Vagina (tissue), 2 donors: Measurements from ENCODE around the gene AFAP1. TPM values are rescaled to one million over a fixed set of nuclear protein-coding genes. Genes with fewer than 3 reads are reported as not detected.
A peak's percentile ranks its signal among the peaks of the same experiment; 100 is the strongest.

Experiments
- DNase-seq, 2 donors: peaks; one replicate each; pipeline ENCODE4 v3.0.0-alpha.2; 2017; ENCODE audit errors: extremely low spot score in 2 of 2
- H3K27ac ChIP-seq: fragments of 200-600 bp; sonication (generic); one replicate; pipeline ENCODE4 v1.5.1; 2019
- H3K27me3 ChIP-seq: fragments of 200-600 bp; sonication (generic); one replicate; pipeline ENCODE4 v1.5.1; 2019
- H3K36me3 ChIP-seq, 2 donors: fragments of 200-600 bp; sonication (generic); one replicate each; pipeline ENCODE4 v1.5.1; 2017 to 2019
- H3K4me1 ChIP-seq: fragments of 200-600 bp; sonication (generic); one replicate; pipeline ENCODE4 v1.5.1; 2019
- H3K4me3 ChIP-seq, 2 donors: fragments of 200-600 bp; sonication (generic); 1 replicate in 1 of 2; 2 replicates in 1 of 2; pipeline ENCODE4 v1.5.1; 2016 to 2019
- H3K9me3 ChIP-seq: fragments of 200-600 bp; sonication (generic); one replicate; pipeline ENCODE4 v1.5.1; 2019
- POLR2A ChIP-seq, 2 donors: fragments of 450-650 bp; IDR thresholded peaks; one replicate each; pipeline ENCODE4 v1.6.1; 2017; ENCODE audit warnings: antibody characterized with exemption in 2 of 2, mild to moderate bottlenecking in 2 of 2, moderate library complexity in 2 of 2
- POLR2AphosphoS5 ChIP-seq, 2 donors: sonication (generic); formaldehyde crosslinking; IDR thresholded peaks; one replicate each; pipeline ENCODE4 v1.9.0; 2017; ENCODE audit warnings: antibody characterized with exemption in 2 of 2, mild to moderate bottlenecking in 2 of 2, low read depth in 1 of 2; ENCODE audit not compliant: insufficient read depth in 1 of 2
- intact Hi-C: fragments of 100-400 bp; cut with DNase I; formaldehyde crosslinking; loops from one replicate; pipeline ENCODE4 v1.15.1; 2023
- total RNA-seq: library from RNA; depleted of rRNA; stranded (reverse); fragments of >200 nt; gene quantifications from one replicate; pipeline ENCODE4 v1.2.3, GENCODE V29; 2016
- TF ChIP-seq, protein P1 (sequence below), 3 experiments: fragments of 450-650 bp in 2 of 3; fragments of 200-600 bp in 1 of 3; sonication (generic) in 1 of 3; IDR thresholded peaks; one replicate each; pipeline ENCODE4 v1.5.1; 2017 to 2019; ENCODE audit warnings: antibody characterized with exemption in 3 of 3, mild to moderate bottlenecking in 2 of 3, moderate library complexity in 2 of 3

The AFAP1 gene
- total RNA-seq, 1 donor from 2014 or later, result 20.4 TPM

DNA sequence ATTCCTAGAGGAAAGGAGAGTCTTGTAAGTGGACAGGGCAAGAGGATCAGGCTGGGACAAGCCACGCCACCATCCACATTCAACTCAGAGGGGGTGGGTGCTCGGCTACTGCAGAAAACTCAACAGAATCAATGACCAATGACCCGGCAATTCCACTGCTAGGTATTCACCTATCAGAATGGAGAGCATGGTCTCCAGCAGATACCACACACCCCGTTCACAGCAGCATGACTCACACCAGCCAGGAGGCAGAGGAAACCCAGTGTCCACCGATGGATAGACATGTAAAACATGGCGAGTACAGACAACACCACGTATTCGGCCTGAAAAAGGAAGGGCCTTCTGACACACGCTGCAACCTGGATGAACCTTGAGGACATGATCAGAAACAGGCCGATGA is 175.9 kb downstream of the AFAP1 start:
- DNase-seq, result no peak
- no peaks in the 10 kb centered on the region for H3K9me3 ChIP-seq
- H3K27me3 ChIP-seq, result no peaks in the 10 kb centered on the region
- H3K4me3 ChIP-seq, result no peak overlapping the region
- intact Hi-C loops, result loop anchor here (5.0 kb wide), 1 partner anchor 39 kb away; no protein-coding TSS in a partner anchor
- no peaks in the 10 kb centered on the region for H3K4me1 ChIP-seq
- peaks cover 0 to 43% of the 10 kb centered on the region in 2 donors for H3K36me3 ChIP-seq
- TF ChIP-seq POLR2A (IDR thresholded peaks at IDR 0.05) (no peak), POLR2AphosphoS5 (IDR thresholded peaks at IDR 0.05; ENCODE audit: insufficient read depth in 1 of 2, low read depth in 1 of 2) (no peak)
- TF ChIP-seq, protein P1, sequence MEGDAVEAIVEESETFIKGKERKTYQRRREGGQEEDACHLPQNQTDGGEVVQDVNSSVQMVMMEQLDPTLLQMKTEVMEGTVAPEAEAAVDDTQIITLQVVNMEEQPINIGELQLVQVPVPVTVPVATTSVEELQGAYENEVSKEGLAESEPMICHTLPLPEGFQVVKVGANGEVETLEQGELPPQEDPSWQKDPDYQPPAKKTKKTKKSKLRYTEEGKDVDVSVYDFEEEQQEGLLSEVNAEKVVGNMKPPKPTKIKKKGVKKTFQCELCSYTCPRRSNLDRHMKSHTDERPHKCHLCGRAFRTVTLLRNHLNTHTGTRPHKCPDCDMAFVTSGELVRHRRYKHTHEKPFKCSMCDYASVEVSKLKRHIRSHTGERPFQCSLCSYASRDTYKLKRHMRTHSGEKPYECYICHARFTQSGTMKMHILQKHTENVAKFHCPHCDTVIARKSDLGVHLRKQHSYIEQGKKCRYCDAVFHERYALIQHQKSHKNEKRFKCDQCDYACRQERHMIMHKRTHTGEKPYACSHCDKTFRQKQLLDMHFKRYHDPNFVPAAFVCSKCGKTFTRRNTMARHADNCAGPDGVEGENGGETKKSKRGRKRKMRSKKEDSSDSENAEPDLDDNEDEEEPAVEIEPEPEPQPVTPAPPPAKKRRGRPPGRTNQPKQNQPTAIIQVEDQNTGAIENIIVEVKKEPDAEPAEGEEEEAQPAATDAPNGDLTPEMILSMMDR (IDR thresholded peaks at IDR 0.05), result no peak
- no peak overlapping the region for H3K27ac ChIP-seq

DNA sequence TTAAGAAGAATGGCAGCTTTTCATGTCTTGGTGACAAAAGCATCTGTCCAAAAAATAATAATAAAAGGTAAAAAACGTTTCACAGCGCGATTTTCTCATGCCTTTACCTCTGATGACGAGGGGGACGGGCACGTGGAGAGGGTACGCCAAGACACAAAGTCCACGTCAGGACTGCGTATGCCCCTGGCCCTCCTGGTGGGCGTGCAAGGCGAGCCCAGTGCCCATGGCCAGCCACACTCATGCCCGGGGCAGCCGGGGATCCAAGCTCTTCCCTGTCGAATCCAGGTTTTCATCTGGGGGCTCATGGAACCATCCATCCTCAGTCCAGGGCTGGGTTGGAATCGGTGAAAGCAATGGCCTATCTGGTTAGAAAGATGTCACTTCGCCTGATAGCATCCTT is 176.6 kb downstream of the AFAP1 start:
- Histone ChIP-seq H3K27me3 (no peaks in the 10 kb centered on the region), H3K27ac (no peak overlapping the region), H3K4me3 (no peak overlapping the region), H3K4me1 (peaks cover 6% of the 10 kb centered on the region), H3K9me3 (no peaks in the 10 kb centered on the region), H3K36me3 (peaks cover 0 to 36% of the 10 kb centered on the region in 2 donors)
- TF ChIP-seq POLR2AphosphoS5 (IDR thresholded peaks at IDR 0.05; ENCODE audit: insufficient read depth in 1 of 2, low read depth in 1 of 2) (no peak), POLR2A (IDR thresholded peaks at IDR 0.05) (no peak)
- TF ChIP-seq, protein P1 (IDR thresholded peaks at IDR 0.05), result no peak
- intact Hi-C loops, result loop anchor here (5.0 kb wide), 1 partner anchor 39 kb away; no protein-coding TSS in a partner anchor
- DNase-seq, result no peak

DNA sequence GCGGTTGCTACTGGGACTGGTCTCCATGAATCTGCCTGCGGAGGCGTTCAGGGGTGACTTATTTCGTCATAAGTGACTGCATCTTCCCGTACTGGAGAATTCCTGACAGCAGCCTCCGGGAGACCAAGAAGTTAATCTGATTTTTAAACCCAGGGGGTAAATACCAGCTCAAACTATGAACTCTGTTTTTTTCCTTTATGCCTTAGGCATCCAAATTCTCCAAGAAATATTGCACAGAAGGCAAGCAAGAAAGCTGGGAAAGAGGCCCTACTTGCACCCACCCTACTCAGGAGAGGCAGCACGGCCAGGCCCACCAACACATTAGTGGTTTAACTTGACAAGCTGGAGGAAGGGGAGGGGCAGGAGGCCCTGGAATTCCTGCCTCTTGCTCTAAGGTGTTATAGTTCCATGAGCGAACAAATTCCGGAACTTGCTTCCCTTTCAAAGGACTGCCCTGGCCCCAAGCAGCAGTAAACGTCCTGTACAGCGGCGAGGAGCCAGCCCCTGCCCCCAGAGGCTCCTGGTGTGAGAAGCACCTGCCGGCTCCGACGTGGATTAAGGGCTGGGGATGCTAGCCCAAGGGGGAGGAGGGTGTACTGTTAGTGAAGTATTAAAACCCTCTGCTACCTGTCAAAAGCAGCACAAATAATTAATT is 177.2 kb downstream of the AFAP1 start:
- DNase-seq, result no peak
- Histone ChIP-seq H3K4me3 (no peak overlapping the region), H3K4me1 (peaks cover 12% of the 10 kb centered on the region), H3K36me3 (peaks cover 0 to 31% of the 10 kb centered on the region in 2 donors), H3K27me3 (no peaks in the 10 kb centered on the region), H3K27ac (no peak overlapping the region), H3K9me3 (no peaks in the 10 kb centered on the region)
- TF ChIP-seq POLR2AphosphoS5 (IDR thresholded peaks at IDR 0.05; ENCODE audit: insufficient read depth in 1 of 2, low read depth in 1 of 2), result no peak
- TF ChIP-seq, protein P1 (IDR thresholded peaks at IDR 0.05), result no peak
- TF ChIP-seq POLR2A (IDR thresholded peaks at IDR 0.05), result no peak
- intact Hi-C loops, result loop anchor here (5.0 kb wide), 1 partner anchor 40 kb away; no protein-coding TSS in a partner anchor

DNA sequence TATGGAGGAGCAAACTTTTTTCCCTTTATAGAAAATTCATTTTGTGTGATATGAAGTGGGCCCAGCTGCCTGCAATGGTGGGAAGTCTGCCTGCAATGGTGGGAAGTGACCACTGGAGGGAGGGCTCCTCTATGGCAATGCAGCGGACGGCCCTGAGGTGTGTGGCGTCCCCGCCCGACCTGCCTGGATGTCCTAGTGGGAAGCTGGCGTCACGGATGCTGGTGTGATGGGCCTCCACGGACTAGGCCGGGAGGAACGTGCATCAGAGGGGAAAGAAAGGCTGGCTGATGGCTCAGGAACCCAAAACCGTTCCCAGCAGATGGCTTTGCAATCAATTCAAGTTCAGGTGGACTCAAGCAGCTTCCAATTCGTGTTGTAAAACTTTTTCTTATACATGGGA is 177.9 kb downstream of the AFAP1 start:
- H3K27me3 ChIP-seq, result no peaks in the 10 kb centered on the region
- TF ChIP-seq, protein P1 (IDR thresholded peaks at IDR 0.05), result peak in 2 of 3 experiments; percentile 19 to 45
- no peak for TF ChIP-seq POLR2AphosphoS5 (IDR thresholded peaks at IDR 0.05; ENCODE audit: insufficient read depth in 1 of 2, low read depth in 1 of 2)
- TF ChIP-seq POLR2A (IDR thresholded peaks at IDR 0.05), result no peak
- DNase-seq, result no peak
- no peak overlapping the region for H3K4me3 ChIP-seq
- peaks cover 18% of the 10 kb centered on the region for H3K4me1 ChIP-seq
- H3K27ac ChIP-seq, result no peak overlapping the region
- intact Hi-C loops, result loop anchor here (5.0 kb wide), 1 partner anchor 41 kb away; no protein-coding TSS in a partner anchor
- peaks cover 0 to 27% of the 10 kb centered on the region in 2 donors for H3K36me3 ChIP-seq
- no peaks in the 10 kb centered on the region for H3K9me3 ChIP-seq

DNA sequence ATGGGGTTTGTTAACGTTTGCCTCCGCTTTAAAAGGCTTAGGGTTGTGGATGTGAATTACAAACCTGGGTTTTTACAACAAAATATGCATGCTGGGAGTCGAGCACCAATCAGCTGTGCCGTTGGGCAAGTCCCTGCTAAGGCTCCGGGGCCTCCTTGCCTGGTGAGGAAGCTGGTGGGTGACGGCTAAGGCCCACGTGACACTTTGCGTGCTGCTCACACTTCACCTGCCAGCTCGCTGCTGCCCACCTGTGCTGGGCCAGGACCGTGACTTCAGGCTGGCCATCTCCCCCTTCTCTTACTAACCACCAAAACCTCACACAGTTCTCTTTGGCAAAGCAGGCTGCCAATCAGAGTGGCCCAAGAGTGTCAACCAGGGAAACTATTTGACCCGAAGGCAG is 178.3 kb downstream of the AFAP1 start:
- no peak for TF ChIP-seq POLR2A (IDR thresholded peaks at IDR 0.05)
- TF ChIP-seq, protein P1 (IDR thresholded peaks at IDR 0.05), result no peak
- TF ChIP-seq POLR2AphosphoS5 (IDR thresholded peaks at IDR 0.05; ENCODE audit: insufficient read depth in 1 of 2, low read depth in 1 of 2), result no peak
- intact Hi-C loops, result loop anchor here (5.0 kb wide), 1 partner anchor 41 kb away; no protein-coding TSS in a partner anchor
- no peaks in the 10 kb centered on the region for H3K27me3 ChIP-seq
- peaks cover 18% of the 10 kb centered on the region for H3K4me1 ChIP-seq
- H3K4me3 ChIP-seq, result no peak overlapping the region
- no peaks in the 10 kb centered on the region for H3K9me3 ChIP-seq
- H3K27ac ChIP-seq, result no peak overlapping the region
- DNase-seq, result no peak
- H3K36me3 ChIP-seq, result peaks cover 0 to 27% of the 10 kb centered on the region in 2 donors
